Ishikawa (cell line): ENCODE data around the gene SH3RF1.

ENCODE experiments used
- CREB1 ChIP-seq: IDR thresholded peaks from 2 replicates; pipeline ENCODE4 v1.6.1; 2012; ENCODE audit warnings: low read depth
- EGR1 ChIP-seq: IDR thresholded peaks from 2 replicates; pipeline ENCODE4 v1.6.1; 2012
- FOXM1 ChIP-seq: IDR thresholded peaks from 2 replicates; pipeline ENCODE4 v1.6.1; 2012; ENCODE audit warnings: low read depth, borderline replicate concordance
- MAX ChIP-seq: IDR thresholded peaks from 2 replicates; pipeline ENCODE4 v1.6.1; 2012

DNA sequence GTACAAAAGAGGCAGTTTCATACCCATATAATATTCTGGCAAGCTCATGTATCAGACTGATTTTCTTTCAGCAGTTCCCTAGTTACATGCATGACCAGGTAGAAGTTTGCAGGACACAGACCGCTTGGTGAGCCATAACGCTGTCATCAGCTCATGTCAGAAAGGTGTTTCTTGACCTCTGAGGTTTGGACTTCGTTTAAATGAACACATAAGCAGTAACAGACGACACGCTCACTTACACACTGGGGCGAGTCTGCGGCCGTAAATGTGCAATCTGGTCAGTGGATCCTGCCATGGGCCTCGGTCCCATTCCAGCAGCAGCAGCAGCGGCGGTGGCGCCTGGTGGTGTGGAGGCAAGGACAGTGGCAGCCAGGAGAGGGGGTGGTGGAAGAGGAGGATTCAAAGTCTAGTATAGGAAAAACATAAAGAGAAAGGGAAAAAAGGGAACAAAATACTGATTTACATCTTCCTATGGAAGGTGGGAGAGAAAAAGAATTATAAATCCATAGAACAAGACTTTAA is 148.8 kb downstream of the SH3RF1 start:
- TF ChIP-seq FOXM1 = no peak
- 0 out of 2 replicates have a peak, but pooled peaks have one; percentile 24 for TF ChIP-seq MAX
- no peak for TF ChIP-seq CREB1
- no peak for TF ChIP-seq EGR1
